Measurements from ENCODE around the gene CMKLR1. TPM values are rescaled to one million over a fixed set of nuclear protein-coding genes. Genes with fewer than 3 reads are reported as not detected.

The CMKLR1 gene
- total RNA-seq, 1 experiment from 2014 or later, result 0.66 TPM

GRCh38 chr12:108271951-108272872, 66.9 kb downstream of the CMKLR1 start:
- H3K27me3 Mint-ChIP-seq (ENCODE audit: low read depth), result peaks cover 2% of the 10 kb centered on the region; the same call in 1 of the 2 replicates
- Histone ChIP-seq H4K5ac (ENCODE audit: insufficient read length, low read depth, low read length) (no peak overlapping the region), H3K4me2 (ENCODE audit: insufficient read depth, insufficient read length, low read length) (no peak overlapping the region), H3T11ph (ENCODE audit: low read length) (no peak overlapping the region), H3K9me3 (ENCODE audit: control insufficient read depth, low read depth, low read length) (no peaks in the 10 kb centered on the region), H3K27ac (ENCODE audit: insufficient read length, low read depth, low read length) (no peak overlapping the region), H2AK5ac (ENCODE audit: insufficient read length, low read length) (no peak overlapping the region), H4K20me1 (ENCODE audit: control insufficient read depth, insufficient read depth, insufficient read length) (no peaks in the 10 kb centered on the region), H4K8ac (replicated peaks; ENCODE audit: insufficient read length, low read depth, low read length) (no peak overlapping the region), H3K9ac (ENCODE audit: extremely low read depth, insufficient read length, low read length) (no peak overlapping the region), H3K23me2 (ENCODE audit: insufficient read length, low read depth, low read length, poor library complexity, severe bottlenecking) (no peaks in the 10 kb centered on the region), H2BK120ac (ENCODE audit: low read depth, low read length, poor library complexity, severe bottlenecking) (no peak overlapping the region), H4K91ac (ENCODE audit: insufficient read length, low read depth, low read length) (no peak overlapping the region), H2BK15ac (ENCODE audit: low read depth, low read length) (no peak overlapping the region), H2BK12ac (ENCODE audit: insufficient read length, low read depth, low read length) (no peak overlapping the region), H3K27me3 (ENCODE audit: insufficient read depth, low read length) (no peaks in the 10 kb centered on the region), H2AFZ (ENCODE audit: low read length) (no peak overlapping the region), H3K56ac (ENCODE audit: insufficient read length, low read depth, low read length) (no peak overlapping the region), H3K79me2 (ENCODE audit: insufficient read depth, low read length) (no peaks in the 10 kb centered on the region), H3K4ac (ENCODE audit: low read depth, low read length) (no peak overlapping the region), H3K23ac (ENCODE audit: insufficient read length, low read depth, low read length) (no peak overlapping the region), H3K79me1 (ENCODE audit: insufficient read depth, low read depth, low read length, poor library complexity, severe bottlenecking) (no peaks in the 10 kb centered on the region), H3K18ac (ENCODE audit: insufficient read length, low read depth, low read length) (no peak overlapping the region), H3K4me1 (ENCODE audit: insufficient read depth, low read length) (no peaks in the 10 kb centered on the region), H2BK5ac (ENCODE audit: insufficient read length, low read length) (no peak overlapping the region), H3K14ac (ENCODE audit: insufficient read depth, low read length) (no peak overlapping the region), H2BK20ac (ENCODE audit: low read depth, low read length, poor library complexity, severe bottlenecking) (no peak overlapping the region)
- peaks cover 14 to 18% of the 10 kb centered on the region in 2 experiments for H3K4me1 Mint-ChIP-seq
- H3K36me3 Mint-ChIP-seq (ENCODE audit: insufficient read depth in 1 of 3, low read depth in 3 of 3), result no peaks in the 10 kb centered on the region; a peak in 1 of 7 replicates
- WGBS (ENCODE audit: extremely low coverage, insufficient read length, low lambda C conversion rate), result no CpG with 5 or more reads among the region's 6 CpGs
- 0 out of 5 replicates have a peak, but pooled peaks cover 0 to under 1% of the 10 kb centered on the region in 2 experiments for H3K9me3 Mint-ChIP-seq
- TF ChIP-seq CTCF (conservative IDR thresholded peaks at IDR 0.05), result no peak
- H3K27ac Mint-ChIP-seq, result no peak overlapping the region
- H3K4me3 Mint-ChIP-seq, result no peak overlapping the region
- DNase-seq, result no peak

Measured in H9 (cell line).